HEK293 (cell line): ENCODE results near the gene NEGR1.
A peak's percentile ranks its signal among the peaks of the same experiment; 100 is the strongest.

Source experiments
- CTCF ChIP-seq: fragments of 450-650 bp; formaldehyde crosslinking; IDR thresholded peaks from 2 replicates; pipeline ENCODE4 v1.5.1; 2016; ENCODE audit warnings: missing biosample characterization, missing genetic modification characterization
- EGR2 ChIP-seq: fragments of 450-650 bp; formaldehyde crosslinking; IDR thresholded peaks from 2 replicates; pipeline ENCODE4 v1.5.1; 2016; ENCODE audit warnings: low read depth, missing biosample characterization, missing genetic modification characterization
- HOXD13 ChIP-seq: sonication (generic); formaldehyde crosslinking; IDR thresholded peaks from 2 replicates; pipeline ENCODE4 v1.8.0; 2022; ENCODE audit warnings: missing genetic modification reagents, borderline replicate concordance
- MZF1 ChIP-seq: fragments of 450-650 bp; formaldehyde crosslinking; IDR thresholded peaks from 2 replicates; pipeline ENCODE4 v1.5.1; 2017; ENCODE audit warnings: missing biosample characterization, missing genetic modification characterization, borderline replicate concordance
- PRDM6 ChIP-seq: fragments of 450-650 bp; formaldehyde crosslinking; IDR thresholded peaks from 2 replicates; pipeline ENCODE4 v1.5.1; 2017; ENCODE audit warnings: missing biosample characterization, missing genetic modification characterization
- SP7 ChIP-seq: fragments of 450-650 bp; formaldehyde crosslinking; IDR thresholded peaks from 2 replicates; pipeline ENCODE4 v1.5.1; 2016; ENCODE audit warnings: missing biosample characterization, missing genetic modification characterization
- ZBTB10 ChIP-seq: fragments of 450-650 bp; formaldehyde crosslinking; IDR thresholded peaks from 2 replicates; pipeline ENCODE4 v1.5.1; 2016; ENCODE audit warnings: missing biosample characterization, missing genetic modification characterization
- ZBTB11 ChIP-seq: fragments of 450-650 bp; formaldehyde crosslinking; conservative IDR thresholded peaks from 2 replicates; pipeline ENCODE4 v1.5.1; 2016; ENCODE audit warnings: low read depth, missing biosample characterization, missing genetic modification characterization
- ZBTB20 ChIP-seq: fragments of 450-650 bp; formaldehyde crosslinking; IDR thresholded peaks from 2 replicates; pipeline ENCODE4 v1.5.1; 2016; ENCODE audit warnings: missing biosample characterization, missing genetic modification characterization
- ZBTB6 ChIP-seq: fragments of 450-650 bp; formaldehyde crosslinking; IDR thresholded peaks from 2 replicates; pipeline ENCODE4 v1.5.1; 2017; ENCODE audit warnings: missing biosample characterization, missing genetic modification characterization
- ZFHX2 ChIP-seq: fragments of 450-650 bp; formaldehyde crosslinking; conservative IDR thresholded peaks from 2 replicates; pipeline ENCODE4 v1.5.1; 2016; ENCODE audit warnings: missing biosample characterization, missing genetic modification characterization
- ZFP37 ChIP-seq: fragments of 450-650 bp; formaldehyde crosslinking; IDR thresholded peaks from 2 replicates; pipeline ENCODE4 v1.5.1; 2016; ENCODE audit warnings: missing biosample characterization, missing genetic modification characterization
- ZNF146 ChIP-seq: fragments of 450-650 bp; formaldehyde crosslinking; IDR thresholded peaks from 2 replicates; pipeline ENCODE4 v1.5.1; 2016; ENCODE audit warnings: missing biosample characterization, missing genetic modification characterization
- ZNF169 ChIP-seq: fragments of 450-650 bp; formaldehyde crosslinking; IDR thresholded peaks from 2 replicates; pipeline ENCODE4 v1.5.1; 2016; ENCODE audit warnings: missing biosample characterization, missing genetic modification characterization
- ZNF184 ChIP-seq: fragments of 450-650 bp; IDR thresholded peaks from 2 replicates; pipeline ENCODE4 v1.5.1; 2018; ENCODE audit warnings: missing biosample characterization, mild to moderate bottlenecking, missing genetic modification characterization
- ZNF274 ChIP-seq, 2 experiments: fragments of 200-500 bp in 1 of 2; fragments of 450-650 bp in 1 of 2; sonication (Bioruptor generic) in 1 of 2; formaldehyde crosslinking in 1 of 2; IDR thresholded peaks; 2 replicates each; pipeline versions ENCODE4 v1.5.1 to v1.6.1; 2014 to 2016; ENCODE audit warnings: borderline replicate concordance in 1 of 2, inconsistent platforms in 1 of 2, low read length in 1 of 2, missing biosample characterization in 1 of 2, missing genetic modification characterization in 1 of 2
- ZNF391 ChIP-seq: fragments of 450-650 bp; formaldehyde crosslinking; IDR thresholded peaks from 2 replicates; pipeline ENCODE4 v1.5.1; 2016; ENCODE audit warnings: low read depth, missing biosample characterization, missing genetic modification characterization, borderline replicate concordance
- ZNF404 ChIP-seq: fragments of 450-650 bp; formaldehyde crosslinking; IDR thresholded peaks from 2 replicates; pipeline ENCODE4 v1.5.1; 2017; ENCODE audit warnings: missing biosample characterization, missing genetic modification characterization
- ZNF514 ChIP-seq: fragments of 450-650 bp; formaldehyde crosslinking; IDR thresholded peaks from 2 replicates; pipeline ENCODE4 v1.5.1; 2016; ENCODE audit warnings: missing biosample characterization, missing genetic modification characterization
- ZNF621 ChIP-seq: fragments of 450-650 bp; formaldehyde crosslinking; IDR thresholded peaks from 2 replicates; pipeline ENCODE4 v1.5.1; 2017; ENCODE audit warnings: missing biosample characterization, missing genetic modification characterization
- ZNF654 ChIP-seq: fragments of 450-650 bp; formaldehyde crosslinking; IDR thresholded peaks from 2 replicates; pipeline ENCODE4 v1.5.1; 2016; ENCODE audit warnings: low read depth, missing biosample characterization, missing genetic modification characterization
- ZNF777 ChIP-seq: fragments of 450-650 bp; formaldehyde crosslinking; IDR thresholded peaks from 2 replicates; pipeline ENCODE4 v1.5.1; 2017; ENCODE audit warnings: missing biosample characterization, missing genetic modification characterization, borderline replicate concordance
- ZSCAN16 ChIP-seq: fragments of 450-650 bp; formaldehyde crosslinking; IDR thresholded peaks from 2 replicates; pipeline ENCODE4 v1.5.1; 2016; ENCODE audit warnings: missing biosample characterization, missing genetic modification characterization
- ZSCAN18 ChIP-seq: fragments of 450-650 bp; formaldehyde crosslinking; IDR thresholded peaks from 2 replicates; pipeline ENCODE4 v1.5.1; 2016; ENCODE audit warnings: missing biosample characterization, missing genetic modification characterization

NEGR1 gene

GRCh38 chr1:72283307-72284083 is 1.2 kb upstream of the NEGR1 start (continued):
- TF ChIP-seq ZBTB10 (tag by site-specific recombination), result 0 out of 2 replicates have a peak, but pooled peaks have one; percentile 56
- TF ChIP-seq ZNF169, result no peak
- no peak; the same call in 1 of the 2 replicates for TF ChIP-seq CTCF (tag by site-specific recombination)
- no peak for TF ChIP-seq PRDM6 (tag by site-specific recombination)
- no peak for TF ChIP-seq ZNF391 (tag by site-specific recombination)
- no peak for TF ChIP-seq ZSCAN18 (tag by site-specific recombination)
- no peak for TF ChIP-seq ZFP37 (tag by site-specific recombination)
- TF ChIP-seq ZBTB6 (tag by site-specific recombination), result no peak
- peak; percentile 60; the same call in 1 of the 2 replicates for TF ChIP-seq ZNF777
- TF ChIP-seq HOXD13, result no peak
- TF ChIP-seq ZNF184 (tag by site-specific recombination), result no peak
- no peak for TF ChIP-seq ZNF621 (tag by site-specific recombination)
- TF ChIP-seq MZF1 (tag by site-specific recombination), result no peak
- TF ChIP-seq ZFHX2, result peak; percentile 24; the same call in 1 of the 2 replicates
- TF ChIP-seq ZNF654 (tag by site-specific recombination), result no peak
- no peak for TF ChIP-seq ZSCAN16
- no peak for TF ChIP-seq ZNF274 (IDR thresholded peaks at IDR 0.05; ENCODE audit: low read length)
- no peak for TF ChIP-seq ZNF274 (tag by site-specific recombination; IDR thresholded peaks at IDR 0.05; ENCODE audit: borderline replicate concordance)
- TF ChIP-seq SP7, result no peak
- no peak for TF ChIP-seq ZNF146 (tag by site-specific recombination)
- no peak for TF ChIP-seq ZNF514 (tag by site-specific recombination)
- no peak for TF ChIP-seq ZNF404 (tag by site-specific recombination)
- TF ChIP-seq EGR2 (tag by site-specific recombination), result no peak
- TF ChIP-seq ZBTB20 (tag by site-specific recombination), result no peak; the same call in 1 of the 2 replicates
- TF ChIP-seq ZBTB11 (tag by site-specific recombination), result no peak
